HG02588 (cell line): ENCODE results near the gene C11orf98.
"Not testable (repeated sequence)": the region's sequence is repeated elsewhere in the genome, so short reads cannot be mapped to it uniquely, and the experiment has no call there.

Experiments
- ATAC-seq: cut with Tn5 transposase; IDR thresholded peaks from one replicate; pipeline ENCODE4 v1.9.1; 2021; ENCODE audit warnings: mild to moderate bottlenecking, moderate library complexity; ENCODE audit not compliant: unreplicated experiment

Gene C11orf98

DNA sequence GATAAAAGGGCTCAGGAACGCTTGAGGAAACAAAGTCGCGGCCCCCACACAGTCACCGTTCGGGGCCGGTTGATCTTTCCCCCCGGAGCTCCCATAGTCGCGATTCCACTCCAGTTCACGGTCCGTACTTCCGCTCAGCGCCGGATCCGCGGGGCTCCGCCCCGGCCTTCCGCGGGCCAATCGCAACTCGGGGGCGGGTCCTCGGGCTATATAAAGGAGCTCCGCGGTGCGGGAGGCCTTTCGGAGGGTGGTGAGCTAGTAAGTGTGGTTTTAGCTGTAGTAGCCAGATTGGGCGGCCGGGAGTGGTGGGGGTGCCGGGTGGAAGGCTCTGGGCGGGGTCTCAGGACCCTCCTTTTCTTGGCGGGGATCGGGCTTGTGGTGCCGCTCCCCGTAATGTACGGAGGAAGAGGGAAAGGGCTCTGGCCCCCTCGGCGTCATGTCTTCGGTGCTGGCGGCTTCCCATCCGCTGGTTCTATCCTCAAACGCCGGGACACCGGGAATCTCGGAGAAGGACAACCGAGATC lies at the start of gene C11orf98, which contains the start of gene CSKMT:
TSS of gene C11orf98 (minus strand) at position 136 of the 524 bp plus-strand sequence. CDS start at position 95, 41 bp downstream.
TSS of gene CSKMT (plus strand) at position 238 of the 524 bp plus-strand sequence. CDS start 568 bp downstream, outside the sequence.
- ATAC-seq = peak; percentile 80

DNA sequence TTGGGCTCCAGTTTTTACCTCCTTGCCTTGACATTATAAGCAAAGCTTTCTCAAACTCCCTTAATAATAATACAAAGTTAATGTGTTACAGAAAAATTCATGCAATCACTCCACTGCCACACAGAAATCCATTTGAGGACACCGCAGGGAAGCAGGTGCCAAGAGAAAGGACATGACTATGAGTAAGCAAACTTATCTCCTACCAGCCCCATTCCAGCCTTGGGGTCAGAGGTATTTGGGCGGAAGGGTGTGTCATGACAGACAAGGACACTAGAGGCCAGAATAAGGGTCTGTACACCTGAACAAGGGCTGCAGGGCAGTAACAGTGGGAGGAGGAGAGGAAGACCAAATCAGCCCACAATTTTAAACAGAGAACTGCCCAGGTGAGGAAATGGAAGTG lies 48.3 kb upstream of the C11orf98 start:
- ATAC-seq = no peak

DNA sequence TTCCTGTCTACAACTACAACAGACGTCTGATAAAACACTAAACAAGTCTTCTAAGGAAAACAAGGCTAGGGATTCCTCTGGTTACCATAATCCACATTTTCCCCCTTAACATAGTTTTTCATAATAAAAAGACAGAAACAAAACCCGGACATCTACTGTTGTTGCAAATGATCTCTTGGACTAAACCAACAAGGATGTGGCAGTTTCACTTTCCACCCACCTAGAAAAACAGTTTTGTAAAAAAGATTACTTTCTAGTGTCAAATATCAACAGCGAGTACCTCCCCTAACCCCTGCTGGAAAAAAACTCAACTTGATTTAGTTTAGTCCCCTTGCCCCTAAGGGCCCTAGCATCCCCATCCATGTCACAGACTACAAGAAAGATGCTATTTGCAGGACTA lies 47.9 kb upstream of the C11orf98 start:
- no peak for ATAC-seq

DNA sequence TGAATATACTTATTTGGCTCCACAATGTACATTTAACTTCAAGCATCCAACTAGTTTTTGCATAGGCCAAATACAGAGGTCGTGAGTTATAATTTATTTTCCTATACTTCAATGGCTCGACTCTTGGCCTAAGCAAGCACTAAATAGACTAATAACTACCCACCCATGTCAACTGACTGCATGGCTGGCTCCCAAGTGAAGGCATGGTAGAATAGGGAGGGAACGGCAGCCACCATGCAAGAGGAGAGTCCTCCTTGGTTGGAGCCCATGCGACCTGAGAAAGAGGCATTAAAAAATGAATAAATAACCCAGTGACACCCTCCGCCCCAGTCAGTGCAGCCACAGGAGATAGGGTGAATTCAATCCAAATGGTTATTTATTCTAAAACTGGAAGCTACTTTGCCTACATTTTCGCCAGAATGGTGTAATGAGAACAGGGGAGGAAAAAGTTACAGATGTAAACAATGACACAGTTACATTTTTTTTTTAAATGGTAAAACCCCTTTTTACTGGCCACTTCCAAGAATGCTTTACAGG lies 47.3 kb upstream of the C11orf98 start:
- ATAC-seq = no peak

DNA sequence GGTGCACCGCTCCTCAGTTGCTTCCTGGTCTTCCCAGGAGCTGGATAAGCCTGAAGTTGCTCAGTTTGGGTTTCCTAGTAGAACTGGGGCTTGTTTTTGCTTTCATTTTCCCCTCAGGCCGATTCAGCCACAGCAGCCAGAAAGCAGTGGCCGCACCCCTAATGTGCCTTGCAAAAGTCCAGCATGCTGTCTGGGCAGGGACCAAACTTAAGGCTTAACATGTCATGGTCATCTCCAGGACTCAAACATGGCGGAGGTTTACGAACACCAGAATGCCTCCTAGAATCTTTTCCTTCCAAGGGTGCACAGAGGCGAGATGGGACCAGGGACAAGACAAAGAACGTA lies 45.0 kb upstream of the C11orf98 start:
- ATAC-seq = no peak

DNA sequence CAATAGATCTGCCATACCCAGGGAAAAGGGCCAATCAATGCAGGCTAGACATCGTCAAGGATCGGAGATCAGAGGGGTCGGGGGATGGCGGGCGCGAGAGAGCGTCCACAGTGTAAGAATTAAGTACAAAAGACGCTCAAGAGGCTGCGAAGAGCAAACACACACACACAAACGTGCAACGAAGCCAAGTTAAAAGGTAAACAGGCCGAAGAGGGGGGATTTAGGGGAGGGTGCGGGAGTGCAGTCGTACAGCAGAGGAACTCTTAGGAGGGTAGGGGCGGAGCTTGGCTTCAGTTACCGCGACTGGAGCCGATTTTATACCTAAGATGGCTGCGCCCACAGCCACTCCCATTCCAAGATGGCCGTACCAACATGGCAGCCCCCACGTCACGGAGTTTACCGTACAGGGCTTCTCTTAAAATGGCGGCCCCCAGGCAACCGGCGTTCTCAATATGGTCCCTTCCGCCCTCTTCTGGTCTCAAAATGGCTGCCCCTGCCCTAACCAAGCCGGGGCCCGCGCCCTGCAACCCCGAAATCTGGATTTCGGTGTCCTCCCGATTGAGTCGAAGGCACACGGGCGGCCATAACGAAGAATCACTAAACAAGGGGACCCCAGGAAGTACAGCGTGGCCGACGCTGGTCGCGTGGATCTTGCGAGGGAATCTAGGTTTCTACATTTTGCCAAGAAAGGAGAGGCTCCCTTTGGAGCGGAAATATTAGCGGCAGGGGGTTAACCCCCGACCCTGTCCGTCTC lies 44.4 kb upstream of the C11orf98 start:
- ATAC-seq = peak; percentile 64

DNA sequence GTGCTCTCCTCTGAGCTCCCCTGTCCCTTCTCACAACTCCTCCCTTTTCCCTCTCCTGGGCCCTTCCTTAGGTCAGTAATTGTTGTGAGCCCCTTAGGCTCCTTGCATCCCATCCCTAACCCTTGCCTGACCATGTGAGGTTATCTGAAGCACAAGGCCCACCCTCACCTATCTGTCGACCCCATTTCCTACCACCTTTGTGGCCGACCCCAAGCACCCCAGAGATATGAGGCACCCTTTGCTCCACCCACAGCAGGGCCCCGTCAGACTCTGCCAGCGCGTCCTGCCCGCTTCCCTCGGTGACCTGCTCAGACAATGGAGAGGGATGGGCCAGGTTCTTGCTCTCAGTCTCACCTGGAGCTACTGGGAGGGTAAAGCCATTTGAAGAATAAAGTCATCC lies 43.8 kb upstream of the C11orf98 start:
- ATAC-seq = no peak

DNA sequence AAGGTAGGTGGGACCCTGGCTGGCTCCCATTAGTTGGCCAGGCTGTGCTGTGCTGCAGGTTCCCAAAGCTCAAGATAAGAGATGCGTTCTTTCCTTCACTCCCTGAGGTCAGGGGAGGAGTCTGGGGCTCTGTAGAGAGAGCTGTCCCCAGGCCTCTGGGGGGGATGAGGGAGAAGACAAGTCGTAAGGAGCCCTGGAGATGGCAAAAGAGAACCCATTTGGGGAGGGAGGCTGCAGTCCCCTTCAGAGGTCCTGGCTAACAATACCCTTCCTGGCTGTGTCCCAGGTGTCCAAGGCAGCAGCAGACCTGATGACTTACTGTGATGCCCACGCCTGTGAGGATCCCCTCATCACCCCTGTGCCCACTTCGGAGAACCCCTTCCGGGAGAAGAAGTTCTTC lies 43.4 kb upstream of the C11orf98 start:
- ATAC-seq = no peak

DNA sequence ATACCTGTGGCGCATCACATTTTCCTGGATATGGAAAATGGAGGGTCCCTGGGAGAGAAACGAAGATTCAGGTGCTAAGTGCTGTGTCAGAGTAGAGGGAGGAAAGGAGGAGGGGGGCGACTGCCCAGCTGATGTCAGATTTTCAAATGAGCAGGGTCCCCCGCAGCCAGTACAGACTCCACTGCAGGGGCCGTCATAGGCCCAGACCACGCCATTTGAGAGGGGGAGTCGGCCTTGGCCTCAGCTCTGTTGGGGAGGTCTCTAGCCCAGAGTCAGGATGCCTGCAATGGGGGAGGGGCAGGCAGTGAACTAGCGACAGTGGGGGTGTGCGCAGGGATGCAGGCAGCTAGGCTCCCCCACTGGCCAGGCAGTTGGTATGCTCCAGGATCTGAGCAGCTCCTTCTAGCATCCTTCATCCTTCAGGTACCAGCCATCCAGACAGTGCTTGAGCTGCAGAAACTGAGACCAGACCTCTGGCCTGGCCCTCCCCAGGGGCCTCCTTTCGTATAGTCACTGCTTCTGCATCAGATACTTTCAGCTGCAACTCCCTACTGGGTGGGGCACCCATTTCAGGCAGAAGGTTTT lies 42.4 kb upstream of the C11orf98 start, which contains the start of the genes BSCL2 and GNG3:
TSS of gene BSCL2 (minus strand) at position 148 of the 585 bp plus-strand sequence. CDS start 229 bp downstream, outside the sequence.
TSS of gene GNG3 (plus strand) at position 400 of the 585 bp plus-strand sequence. CDS start 620 bp downstream, outside the sequence.
- ATAC-seq = no peak

DNA sequence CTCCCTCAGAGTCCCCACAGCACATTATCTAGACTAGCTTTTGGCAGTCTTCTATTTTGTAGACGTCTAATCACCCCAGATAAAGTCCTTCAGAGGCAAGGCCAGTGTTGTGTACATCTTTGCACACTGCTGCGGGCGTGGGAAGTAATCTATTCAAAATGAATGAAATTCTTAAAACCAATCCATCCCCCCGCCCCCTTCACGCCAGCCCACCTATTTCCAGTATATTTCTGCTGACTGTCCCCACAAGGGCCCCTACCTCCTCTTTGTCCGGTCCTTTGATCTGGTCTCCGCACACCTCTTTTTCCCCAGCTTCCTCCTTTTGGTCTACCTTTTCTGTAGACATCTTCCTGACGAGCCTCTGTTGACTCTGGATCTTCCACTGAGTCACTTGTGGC lies 41.8 kb upstream of the C11orf98 start:
- ATAC-seq = no peak

DNA sequence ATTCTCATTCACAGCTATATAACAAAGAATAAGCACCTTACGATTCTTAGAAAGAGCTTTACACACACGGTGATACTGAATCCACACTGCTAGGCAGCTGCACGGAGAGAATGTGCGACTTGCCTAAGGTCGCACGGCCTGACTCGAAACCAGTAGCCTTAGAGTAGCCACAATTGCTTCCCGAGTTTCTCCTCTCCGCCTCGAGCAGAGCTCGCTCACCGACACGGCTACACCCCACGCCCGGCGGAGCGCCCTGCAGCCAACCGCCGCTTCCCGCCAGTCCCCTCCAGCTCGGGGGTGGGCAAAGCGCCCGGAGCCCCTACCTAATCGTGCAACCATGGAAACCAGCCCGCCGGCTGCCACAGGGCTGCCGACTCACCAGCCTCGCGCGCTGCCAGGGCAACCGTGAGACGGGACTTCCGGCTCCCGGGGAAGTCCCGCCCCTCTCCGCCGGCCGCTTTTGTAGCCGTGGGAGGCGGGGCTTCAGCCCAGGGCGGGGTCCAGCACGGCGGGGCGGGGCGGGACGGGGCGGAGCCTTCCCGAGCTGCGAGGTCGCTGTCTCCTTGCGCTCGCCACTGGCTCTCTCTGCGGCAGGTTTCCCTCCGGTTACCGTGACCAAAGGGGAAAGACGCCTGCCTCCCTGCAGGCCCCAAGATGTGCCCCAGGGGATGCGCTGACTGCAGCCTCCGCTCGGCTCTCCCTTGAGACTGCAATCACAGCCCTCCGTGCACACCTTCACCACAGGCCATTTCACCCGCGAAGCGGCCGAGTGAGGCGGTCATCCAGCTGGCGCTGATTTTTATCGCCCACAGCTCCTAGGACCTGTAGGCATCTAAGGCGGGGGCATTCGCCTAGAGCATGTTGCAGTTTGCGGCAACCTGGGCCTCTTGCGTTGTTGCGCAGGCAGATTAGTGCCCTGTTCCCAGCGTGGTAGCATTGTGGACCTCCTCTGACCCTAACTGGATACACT lies 41.2 kb upstream of the C11orf98 start:
- ATAC-seq = peak; percentile 52

DNA sequence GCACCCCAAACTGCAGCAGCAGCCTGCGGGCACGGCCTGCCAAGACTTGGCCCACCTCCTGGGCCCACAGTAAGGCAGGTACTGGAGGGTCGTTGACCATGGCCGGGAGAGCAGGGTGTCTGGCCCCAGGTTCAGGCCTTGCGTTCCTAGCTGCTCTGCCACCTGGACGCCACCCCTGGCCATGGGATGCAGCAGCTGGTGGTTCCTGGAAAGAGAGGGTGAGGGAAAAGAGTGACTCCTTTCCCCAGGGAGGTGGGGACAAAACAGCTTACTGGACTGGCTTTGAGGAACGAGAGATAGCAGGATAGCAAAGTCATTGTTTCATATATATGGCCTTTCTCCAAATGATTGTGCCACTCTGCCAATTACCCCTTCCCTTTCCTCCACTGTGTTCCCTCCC lies 40.4 kb upstream of the C11orf98 start:
- no peak for ATAC-seq

DNA sequence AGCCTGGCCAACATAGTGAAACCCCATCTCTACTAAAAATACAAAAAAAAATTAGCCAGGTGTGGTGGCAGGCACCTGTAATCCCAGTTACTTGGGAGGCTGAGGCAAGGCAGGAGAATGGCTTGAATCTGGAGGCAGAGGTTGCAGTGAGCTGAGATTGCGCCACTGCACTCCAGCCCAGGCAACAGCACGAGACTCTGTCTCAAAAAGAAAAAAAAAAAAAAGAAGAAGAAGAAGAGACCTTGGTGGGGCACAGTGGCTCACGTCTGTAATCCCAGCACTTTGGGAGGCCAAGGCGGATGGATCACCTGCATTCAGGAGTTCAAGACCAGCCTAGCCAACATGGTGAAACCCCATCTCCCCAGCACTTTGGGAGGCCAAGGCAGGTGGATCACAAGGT lies 38.9 kb upstream of the C11orf98 start:
- ATAC-seq = not testable (repeated sequence)

DNA sequence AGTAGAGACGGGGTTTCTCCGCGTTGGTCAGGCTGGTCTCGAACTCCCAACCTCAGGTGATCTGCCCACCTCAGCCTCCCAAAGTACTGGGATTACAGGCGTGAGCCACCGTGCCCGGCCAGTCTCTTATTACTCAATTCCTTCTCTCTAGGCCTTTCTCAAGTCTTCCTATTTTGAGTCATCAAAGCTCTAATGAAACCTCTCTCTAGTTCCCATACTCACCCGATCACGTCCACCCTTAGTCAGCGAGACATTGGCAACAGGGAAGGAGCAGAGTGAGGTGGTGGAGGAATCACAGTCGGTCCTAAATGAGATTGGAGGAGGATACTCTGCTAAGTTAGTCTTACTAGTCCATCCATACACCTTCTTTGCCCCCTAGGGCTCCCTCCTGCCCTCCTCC lies 37.2 kb upstream of the C11orf98 start:
- ATAC-seq = no peak

DNA sequence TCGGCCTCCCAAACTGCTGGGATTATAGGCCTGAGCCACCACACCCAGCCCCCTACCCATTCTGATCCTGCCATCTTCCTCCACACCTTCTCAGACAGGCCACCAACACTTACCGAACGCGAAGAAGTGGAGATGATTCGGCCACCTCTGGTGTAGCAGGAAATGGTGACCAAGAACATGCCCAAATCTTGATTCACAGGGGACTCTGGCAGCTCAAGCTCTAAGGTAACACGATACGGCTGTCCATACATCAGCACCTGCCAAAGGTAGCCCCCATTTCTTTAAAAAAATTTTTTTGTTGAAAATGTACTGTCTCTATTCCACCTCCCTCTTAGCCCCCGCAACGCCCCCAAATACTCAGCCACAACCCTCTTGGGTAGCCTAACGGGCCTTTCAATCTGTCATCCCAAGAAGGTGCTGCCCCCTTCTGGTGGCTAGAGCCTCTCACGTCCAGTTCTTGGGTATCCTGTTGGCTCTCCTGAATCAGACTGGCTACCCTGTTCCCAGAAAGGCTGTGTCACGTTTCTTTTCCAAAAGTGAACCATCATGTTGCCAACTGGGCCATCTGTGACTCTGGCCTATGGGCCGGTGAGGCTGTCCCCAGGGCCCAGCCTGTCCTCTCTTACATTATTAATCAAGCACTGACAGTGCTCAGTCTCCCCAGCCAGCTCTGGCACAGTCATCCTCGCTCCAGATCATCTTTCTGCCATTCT lies 29.6 kb upstream of the C11orf98 start:
- ATAC-seq = no peak

DNA sequence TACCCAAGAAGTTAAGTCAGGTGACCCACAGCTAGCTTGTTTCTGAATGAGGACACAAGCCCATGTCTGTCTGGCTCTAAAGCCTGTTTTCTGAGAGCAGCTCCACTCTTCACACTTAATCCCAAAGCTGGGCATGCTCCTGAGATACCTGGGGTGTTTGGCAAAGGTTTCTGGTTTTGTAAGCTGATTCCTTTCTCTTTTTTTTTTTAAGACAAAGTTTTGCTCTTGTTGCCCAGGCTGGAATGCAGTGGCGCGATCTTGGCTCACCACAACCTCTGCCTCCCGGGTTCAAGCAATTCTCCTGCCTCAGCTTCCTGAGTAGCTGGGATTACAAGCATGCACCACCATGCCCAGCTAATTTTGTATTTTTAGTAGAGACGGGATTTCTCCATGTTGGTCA lies 28.6 kb upstream of the C11orf98 start:
- not testable (repeated sequence) for ATAC-seq

DNA sequence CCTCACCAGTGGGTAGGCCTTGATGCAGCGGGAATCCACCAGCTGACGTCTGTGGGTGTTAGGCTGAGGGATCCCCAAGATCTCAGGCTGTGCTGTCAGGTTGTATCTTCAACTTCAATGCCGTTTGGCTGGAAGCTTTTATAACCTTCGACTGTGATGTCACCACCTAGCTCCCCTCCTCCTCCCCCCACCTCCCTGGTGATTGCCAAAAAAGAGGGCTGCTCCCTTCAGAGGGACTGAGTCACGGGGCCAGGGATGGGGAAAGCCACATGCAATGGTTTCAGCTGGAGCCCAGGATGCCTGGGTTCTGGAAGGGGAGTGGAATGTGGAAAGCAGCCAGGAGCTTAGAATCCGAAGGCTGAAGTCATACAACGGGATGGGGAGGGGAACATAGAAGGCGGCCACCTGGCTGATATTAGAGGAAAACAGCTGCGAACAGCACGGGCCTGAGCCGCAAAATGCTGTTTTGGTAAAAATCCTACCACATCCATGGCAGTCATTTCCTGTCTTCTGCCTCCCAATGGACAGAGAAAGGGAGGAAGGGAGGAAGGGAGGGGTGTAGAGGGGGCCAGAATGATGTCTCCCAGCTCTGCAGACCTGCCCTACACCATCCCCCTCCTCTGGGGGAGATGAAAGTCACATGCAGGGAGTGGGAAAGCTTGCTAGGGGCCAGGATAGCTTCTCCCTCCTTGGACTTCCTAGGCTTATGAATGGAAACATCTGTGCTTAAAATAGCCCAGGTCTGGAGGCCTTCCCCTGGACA lies 24.6 kb upstream of the C11orf98 start, which contains the start of gene LRRN4CL:
TSS of gene LRRN4CL (minus strand) at position 110 of the 763 bp plus-strand sequence. CDS start 1,022 bp downstream, outside the sequence.
- no peak for ATAC-seq

DNA sequence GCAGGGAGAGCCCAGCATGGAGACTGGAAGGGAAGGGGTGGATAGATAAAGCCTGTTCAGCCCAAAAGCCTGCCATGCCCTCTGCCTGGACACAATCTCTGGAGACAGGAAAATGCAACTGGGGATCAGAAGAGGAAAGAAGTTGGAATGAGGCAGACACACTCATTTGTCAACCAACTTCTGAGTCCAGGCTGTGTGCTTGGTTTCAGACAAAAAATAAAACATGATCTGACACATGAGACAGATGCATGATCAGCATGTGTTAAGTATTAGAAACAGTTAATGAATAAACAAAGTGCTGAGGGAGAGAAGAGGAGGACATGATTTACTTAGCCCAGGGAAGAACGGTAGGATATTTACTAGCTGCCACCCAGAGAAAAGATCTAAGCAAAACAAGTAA lies 23.5 kb upstream of the C11orf98 start:
- ATAC-seq = no peak
